ENCODE data around the gene ZNF280B.

Gene ZNF280B, protein sequence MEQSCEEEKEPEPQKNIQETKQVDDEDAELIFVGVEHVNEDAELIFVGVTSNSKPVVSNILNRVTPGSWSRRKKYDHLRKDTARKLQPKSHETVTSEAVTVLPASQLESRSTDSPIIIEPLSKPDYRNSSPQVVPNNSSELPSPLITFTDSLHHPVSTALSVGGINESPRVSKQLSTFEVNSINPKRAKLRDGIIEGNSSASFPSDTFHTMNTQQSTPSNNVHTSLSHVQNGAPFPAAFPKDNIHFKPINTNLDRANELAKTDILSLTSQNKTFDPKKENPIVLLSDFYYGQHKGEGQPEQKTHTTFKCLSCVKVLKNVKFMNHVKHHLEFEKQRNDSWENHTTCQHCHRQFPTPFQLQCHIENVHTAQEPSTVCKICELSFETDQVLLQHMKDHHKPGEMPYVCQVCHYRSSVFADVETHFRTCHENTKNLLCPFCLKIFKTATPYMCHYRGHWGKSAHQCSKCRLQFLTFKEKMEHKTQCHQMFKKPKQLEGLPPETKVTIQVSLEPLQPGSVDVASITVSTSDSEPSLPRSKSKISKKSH
- total RNA-seq, result 0 to 2.9 (median 0.77) reads per million in 18 experiments

DNA sequence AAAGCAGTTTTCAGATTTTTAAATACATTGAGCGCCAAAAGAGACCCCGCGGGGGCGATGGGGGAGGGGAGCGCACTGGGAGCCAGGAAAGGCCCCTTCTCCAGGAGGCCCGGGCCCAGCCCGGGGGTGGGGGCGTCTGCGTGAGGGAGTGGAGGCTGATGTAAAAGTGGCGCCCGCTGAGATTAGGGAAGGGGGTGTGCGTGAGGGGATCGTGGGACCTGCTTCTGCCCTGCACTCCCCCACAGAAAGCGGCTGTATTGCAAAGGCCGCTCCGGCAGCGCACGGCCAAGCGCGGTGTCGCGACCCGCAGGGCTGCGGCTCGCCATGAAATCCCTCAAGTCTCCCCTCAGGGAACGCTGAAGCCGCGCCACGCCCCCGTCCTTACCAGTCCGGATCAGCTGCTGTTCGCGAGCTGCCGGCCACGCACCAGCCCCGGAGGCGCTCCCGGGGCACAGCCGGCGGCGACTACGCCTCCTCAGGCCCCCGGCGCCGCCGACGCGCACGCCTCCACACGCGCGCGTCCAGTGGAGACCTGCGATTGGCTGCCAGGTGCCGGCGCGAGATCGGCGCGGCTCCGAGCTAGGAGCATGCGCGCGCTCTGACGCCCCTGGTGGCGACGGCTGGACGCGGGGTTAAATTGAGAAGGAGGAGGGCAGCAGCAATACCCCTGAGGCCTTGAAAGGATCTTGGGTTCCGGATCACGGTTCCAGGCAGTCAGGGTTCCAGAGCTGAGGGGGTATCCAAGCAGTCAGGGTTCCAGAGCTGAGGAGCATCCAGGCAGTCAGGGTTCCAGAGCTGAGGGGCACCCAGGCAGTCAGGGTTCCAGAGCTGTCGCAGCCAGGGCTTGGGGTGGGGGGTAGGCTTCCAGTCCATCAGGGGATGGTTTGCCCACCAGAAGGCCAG, at the start of gene ZNF280B:
Gene ZNF280B, minus strand, starts transcription at position 469 of the 903 bp plus-strand sequence. CDS start 19,344 bp downstream, outside the sequence.
- peak; percentile 73 to 75 for DNase-seq

DNA sequence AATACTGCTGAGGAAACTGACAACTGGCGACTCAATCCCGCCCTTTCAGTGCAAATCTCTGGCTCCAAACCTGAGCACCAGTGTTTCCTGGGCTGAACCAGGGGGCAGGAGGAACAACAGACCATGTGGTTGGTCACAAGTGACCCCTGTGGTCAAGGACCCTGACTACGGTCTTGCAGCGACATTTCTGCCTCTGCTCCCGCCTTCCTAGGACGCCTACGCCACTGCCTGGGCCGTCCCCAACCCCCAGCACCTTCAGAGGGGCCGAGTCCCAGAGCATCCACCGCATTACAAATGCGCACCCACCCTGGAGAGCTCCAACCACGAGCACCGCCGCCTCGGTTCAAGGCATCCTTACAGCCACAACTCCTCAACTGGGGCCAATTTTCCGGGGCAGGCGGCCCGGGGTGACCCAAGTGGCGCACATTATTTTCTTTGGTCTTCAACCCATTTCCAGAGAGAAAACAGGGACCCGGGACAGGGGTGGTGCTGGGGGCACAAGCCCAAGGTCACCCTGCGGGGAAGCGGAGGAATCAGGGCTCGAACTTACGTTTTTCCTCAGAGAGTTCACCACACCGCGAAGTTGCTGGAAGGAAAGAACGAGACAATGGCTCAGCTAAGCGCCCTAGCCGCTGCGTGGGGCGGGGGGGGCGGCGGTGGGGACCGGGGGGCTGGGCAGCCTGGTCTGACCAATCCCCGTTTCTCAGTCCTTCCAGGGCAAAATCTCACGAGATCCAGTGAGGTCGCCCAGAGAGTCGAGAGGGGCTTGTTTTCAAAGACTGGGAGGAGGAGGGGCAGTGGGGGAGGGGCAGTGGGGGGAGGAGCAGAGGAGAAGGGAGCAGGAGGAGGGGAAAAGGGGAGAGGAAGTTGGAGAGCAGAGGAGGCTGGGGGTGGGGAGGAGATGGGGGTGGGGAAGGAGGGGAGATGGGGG, 48.7 kb upstream of the ZNF280B start:
- no peak for DNase-seq

DNA sequence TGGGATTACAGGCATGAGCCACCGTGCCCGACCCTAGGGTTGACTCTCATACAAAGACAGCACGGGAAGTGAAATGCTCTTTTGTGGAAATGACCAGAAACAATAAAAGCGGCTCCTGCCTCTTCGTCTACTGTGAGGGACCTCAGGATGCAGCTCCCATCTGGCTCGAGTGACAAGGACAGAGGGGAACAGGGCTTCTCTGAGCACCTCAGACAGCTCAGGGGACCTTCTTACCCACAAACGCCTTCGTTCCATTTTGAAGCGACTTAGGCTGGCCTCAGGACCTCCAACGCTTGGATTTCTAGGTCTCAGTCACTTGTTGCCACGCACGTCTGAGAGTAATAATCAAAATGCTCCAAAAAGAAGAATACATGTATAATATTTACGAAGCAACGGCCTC, 48.0 kb upstream of the ZNF280B start:
- DNase-seq, result no peak

DNA sequence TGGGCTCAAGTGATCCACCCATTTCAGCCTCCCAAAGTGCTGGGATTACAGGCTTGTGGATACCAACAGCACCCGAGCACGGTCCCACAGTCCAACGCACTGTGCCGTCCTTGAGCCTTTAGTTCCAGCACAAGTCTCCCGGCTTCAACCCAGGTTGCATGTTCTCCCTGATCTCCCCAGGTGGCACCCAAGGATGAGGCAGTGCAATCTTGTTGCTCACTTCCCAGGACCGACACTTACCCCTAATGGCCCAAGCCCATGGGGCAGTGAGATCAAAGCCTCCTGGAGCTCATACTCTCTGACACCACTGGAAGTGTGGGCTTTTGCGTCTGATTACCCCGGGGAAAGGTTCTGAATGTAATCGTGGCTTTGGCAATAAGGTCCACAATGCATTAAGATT, 47.1 kb upstream of the ZNF280B start:
- DNase-seq, result no peak

DNA sequence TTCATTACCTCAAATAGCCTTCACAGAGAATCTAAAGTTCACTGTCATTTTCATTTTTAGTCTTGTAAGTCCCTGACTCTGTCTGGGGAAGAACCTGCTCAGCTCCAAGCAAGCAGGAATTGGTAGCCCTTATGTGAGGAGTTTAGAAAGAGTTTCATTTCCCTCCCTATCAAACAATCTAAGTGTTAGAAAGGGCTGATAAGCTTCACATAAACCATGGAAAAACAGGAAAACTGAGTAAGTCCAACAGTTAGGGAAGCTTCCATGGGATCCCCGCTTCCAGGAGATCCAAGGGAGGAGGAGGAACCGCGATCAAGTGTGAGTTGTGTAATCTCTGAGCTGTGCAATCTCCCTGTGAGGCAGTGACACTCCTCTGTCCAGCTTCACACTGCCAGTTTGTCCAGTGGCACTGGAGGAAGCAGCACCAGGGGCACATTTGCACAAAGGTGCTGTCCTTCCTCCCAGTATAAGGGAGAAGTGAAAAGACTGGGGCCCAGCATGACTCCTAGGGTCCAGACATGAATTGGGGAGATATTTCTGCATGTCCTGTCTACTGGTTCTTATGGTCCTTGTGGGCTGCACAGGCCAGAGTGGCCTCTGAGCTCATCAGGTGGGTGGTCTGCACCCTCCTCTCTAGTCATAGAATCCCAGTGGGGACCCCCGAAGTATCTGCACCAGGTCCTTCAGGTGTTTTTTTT, 46.2 kb upstream of the ZNF280B start:
- DNase-seq, result peak; percentile 24 to 42

DNA sequence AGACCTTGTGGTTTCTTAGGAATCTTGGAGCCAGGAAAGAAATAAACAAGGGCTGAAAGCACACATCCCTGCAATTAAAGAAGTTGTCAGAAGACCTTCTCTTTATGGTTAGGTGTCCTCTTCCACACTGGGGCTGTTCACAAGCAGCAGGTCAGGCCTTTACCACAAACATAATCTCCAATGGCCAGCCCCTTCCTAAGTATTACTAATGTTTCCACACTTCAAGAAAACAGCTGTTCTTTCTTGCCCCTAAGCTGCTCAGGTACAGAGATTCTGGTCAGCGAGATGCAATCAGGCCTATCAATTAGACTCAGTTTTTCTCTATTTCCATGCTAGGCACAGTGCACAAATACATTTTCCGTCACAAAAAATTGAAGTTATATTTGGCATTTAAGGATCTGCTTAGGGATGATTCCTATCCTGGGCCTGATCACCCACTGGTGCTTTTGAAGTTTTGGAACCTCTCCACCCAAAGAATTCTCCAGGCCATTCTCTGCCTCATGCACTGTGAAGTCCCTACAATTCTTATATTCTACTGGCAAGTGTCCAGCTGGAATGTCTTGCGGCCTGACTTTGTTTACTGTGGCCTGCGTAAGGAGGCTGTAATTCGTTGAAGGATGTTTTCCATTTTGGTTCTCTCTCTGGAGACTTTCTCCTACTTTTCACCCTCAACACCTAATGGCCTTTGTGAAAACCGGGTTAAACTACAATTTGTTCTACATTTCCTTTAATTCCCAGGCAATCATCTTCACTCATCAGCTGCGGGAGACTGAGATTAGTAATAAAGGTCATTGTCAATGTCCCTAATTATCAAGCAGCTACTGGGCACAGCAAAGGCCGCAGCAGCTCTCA, 45.4 kb upstream of the ZNF280B start:
- DNase-seq, result no peak

DNA sequence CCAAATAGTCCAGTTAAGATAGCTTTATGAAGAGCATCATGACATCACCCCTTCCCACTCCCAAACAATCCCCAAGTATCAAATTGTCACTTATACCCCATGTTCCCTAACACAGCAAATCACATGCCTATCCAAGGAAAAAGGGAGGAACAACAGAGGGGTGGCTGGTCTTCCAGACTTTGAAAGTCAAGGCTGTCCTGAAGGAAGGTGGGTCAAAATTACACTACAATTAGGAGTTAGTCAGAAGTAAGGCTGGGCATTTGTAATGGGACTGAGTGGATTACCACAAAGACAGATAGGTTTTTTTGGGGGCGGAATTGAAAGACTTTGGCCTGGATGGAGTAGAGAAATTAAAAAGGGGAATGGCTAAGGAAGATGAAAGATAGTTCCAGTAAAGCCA, 44.6 kb upstream of the ZNF280B start:
- no peak for DNase-seq

DNA sequence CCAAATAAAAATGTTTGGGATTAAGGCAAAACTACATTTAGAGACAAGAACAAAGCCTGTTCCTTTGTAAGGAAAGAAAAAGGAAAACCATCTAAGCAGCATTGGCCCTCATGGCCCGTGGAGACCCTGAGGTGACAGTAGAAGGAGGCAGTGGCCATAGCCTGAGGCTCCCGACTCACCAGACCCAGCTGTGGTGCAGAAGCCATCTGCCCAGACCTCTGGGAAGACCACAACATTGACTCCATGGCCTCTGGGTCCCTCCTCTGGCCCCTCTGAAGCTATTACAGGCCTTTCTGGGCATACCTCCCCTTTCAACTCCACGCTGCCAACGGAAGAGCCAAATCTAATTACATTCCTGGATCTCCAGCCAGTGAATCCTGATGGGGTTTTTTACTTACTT, 44.1 kb upstream of the ZNF280B start:
- DNase-seq, result no peak

DNA sequence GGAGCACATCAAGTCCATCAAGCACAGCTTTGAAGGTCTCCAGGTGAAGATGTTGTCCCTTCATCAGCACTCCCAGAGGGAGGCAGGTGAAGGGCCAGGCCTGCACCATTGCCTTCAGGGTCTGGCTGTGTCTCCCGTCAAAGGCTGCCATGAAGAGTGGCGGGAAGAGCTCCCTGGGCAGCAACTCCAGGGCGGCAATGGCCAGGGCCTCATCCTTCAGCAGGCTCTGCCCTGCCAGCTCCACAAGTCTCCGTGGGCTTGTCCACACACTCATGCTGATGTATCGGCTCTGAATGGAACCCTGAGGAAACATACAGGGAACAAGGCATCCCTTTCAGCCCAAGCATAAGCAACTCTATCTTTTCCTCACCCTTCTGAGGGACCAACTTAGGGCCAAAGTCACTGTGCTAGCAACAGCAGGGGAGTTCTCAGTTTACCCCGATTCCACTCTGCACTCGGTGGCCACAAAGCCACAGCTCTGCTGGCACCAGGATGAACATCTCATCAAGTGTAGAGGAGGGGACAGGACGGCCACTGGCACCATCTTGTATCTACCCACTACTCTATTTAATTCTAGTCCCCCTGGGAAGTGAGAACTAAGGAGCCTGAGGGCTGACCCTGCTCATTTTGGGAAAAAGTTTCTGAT, 42.4 kb upstream of the ZNF280B start:
- DNase-seq, result no peak

DNA sequence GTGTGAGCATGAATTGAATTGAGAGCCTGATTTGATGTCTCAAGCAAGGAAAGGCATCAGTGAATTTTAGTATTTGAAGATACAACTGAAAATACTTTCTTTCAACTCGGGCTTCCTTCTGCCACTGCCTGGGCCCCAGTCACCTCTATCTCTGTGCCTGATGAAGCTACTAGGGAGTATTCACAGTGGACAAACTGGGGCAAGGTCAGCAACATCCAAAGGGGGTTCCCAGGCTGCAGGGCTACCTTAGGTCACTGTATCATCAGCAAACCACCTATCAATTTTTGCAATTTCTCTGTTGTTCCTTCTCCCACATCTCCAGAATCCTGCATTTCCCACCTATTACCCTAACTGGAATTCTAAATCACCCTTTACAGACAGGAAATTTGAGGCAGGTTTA, 40.4 kb upstream of the ZNF280B start:
- no peak for DNase-seq

DNA sequence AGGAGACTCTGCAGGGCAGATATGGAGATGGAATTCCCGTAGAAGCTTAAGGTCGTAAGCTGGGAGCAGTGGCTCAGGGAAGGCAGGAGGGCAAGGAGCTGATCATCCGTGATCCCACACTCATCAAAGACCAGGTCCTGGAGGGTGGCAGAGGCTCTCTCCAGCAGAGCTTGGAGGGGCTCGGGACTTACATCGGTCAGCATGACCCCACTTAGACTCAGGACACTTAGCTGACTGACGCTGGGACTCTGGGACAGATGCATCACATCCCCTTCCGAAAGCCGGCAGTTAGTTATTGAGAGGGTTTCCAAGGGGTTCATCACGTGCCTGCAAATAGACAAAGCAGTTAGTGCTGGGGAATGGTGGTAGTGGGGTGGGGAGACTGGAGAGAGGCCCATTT, 39.8 kb upstream of the ZNF280B start:
- DNase-seq, result no peak

DNA sequence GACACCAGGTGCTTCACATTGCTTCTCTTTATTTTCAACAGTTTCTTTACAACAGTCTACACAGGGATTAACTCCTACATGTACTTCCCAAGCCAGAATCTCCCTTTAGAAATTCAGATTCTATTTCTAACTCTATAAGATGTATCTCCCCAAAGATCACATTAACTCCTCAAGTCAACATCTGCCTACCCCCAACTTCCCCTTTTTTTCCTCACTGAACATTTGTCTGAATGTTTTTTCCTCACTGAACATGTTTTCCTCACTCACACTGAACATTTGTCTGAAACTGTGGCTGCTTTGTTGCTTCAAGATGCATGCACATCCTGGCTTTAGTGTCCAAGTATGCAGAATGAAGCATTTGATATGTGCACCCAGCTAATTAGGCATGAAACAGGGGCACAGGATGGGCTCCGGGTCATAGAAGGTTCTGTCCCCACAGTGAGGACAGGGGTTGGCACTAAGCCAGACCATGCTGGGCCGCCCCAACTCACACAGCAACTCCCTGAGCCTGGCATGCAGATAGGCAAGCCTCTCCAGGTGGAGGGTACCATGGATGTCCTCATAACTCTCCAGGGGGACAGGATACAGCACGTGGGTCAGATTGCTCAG, 39.3 kb upstream of the ZNF280B start:
- no peak for DNase-seq

DNA sequence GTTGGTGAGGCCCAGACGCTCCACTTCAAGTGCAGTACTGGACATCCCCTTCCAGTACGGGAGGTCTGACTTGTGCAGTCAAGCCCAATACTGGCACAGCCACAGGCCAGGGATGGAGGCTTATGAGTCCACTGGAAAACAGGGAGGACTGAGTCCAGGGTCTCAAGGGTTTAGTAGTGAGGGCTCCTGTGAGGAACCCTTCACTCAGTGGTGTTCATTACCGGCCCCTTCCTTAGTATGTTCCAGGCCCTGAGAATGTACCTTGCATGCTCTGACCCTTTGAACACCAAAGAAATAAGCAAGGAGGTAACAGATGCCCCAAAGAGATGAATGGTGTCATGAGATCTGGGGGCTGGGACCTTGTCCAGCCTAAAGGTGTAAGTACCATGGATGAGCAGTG, 38.7 kb upstream of the ZNF280B start:
- DNase-seq, result no peak

DNA sequence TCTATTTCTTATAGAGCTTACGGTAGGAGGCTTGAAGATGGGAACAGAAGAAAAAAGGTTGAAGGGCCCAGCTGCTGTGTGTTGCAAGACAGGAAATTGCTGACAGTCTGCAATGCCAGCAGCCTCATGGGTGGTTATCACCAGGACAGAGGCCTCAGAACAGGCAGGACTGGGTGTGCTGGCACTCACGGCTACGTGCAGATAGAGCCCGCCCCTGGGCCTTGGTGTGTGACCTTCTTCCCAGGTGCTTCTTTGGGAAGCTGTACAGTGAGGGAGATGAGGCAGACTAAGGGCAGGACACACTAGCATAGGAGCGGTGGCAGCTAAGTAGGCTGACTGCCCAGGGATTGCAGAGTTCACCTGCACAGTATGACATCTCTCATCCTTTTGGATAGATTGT, 37.9 kb upstream of the ZNF280B start:
- peak; percentile 39 to 44 for DNase-seq

DNA sequence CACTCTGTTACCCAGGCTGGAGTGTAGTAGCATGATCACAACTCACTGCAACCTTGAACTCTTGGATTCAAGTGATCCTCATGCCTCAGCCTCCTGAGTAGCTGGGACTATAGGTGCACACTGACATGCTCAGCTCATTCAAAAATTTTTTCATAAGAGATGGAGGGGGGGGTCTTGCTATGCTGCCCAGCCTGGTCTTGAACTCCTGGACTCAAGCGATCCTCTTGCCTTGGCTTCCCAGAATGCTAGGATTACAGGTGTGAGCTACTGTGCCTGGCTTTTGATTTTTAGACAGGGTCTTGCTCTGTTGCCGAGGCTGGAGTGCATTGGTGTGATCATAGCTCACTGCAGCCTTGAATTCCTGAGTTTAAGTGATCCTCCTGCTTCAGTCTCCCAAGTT, 36.5 kb upstream of the ZNF280B start:
- no peak for DNase-seq

DNA sequence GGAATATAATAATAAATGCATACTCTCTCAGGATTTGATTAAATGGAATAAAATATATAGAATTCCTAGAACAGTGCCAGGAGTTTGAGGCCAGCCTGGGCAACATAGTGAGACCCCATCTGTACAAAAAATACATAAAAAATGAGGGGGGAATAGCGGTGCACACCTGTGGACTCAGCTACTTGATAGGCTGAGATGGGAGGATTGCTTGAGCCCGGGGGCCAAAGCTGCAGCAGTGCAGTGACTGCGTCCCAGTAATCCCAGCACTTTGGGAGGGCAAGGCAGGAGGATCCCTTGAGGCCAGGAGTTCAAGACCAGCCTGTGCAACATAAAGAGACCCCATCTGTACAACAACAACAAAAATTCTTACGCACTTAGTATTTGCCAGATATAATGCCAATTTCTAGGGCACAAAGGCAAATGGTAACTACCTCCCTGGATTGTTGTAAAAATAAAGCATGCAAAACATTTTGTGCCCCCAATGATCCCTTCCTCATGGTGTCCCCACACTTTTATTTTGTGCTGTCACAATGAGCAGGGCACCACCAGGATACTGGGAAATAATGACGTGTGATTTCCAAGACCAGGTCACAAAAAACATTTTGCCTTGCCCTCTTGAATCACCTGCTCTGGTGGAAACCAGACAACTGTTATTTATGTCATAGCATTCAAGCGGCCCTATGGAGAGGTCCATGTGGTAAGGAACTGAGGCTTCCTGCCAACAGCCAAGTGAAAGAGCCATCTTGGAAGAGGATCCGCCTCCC, 29.9 kb upstream of the ZNF280B start:
- no peak for DNase-seq

DNA sequence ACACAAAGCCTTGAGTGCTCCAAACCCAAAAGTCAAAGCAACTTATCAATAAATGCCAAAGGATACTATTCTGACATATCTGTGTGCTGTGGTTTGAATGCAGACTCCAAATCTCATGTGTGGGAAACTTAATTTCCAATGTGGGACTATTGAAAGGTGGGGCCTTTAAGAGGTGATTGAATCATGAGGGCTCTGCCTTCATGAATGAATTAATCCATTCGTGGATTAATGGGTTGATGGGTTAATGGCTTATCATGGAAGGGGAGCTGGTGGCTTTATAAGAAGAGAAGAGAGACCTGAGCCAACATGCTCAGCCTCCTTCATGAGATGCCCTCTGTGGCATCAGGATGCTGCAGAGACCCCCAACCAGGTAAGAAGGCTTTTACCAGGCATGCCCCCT, 28.4 kb upstream of the ZNF280B start:
- no peak for DNase-seq

DNA sequence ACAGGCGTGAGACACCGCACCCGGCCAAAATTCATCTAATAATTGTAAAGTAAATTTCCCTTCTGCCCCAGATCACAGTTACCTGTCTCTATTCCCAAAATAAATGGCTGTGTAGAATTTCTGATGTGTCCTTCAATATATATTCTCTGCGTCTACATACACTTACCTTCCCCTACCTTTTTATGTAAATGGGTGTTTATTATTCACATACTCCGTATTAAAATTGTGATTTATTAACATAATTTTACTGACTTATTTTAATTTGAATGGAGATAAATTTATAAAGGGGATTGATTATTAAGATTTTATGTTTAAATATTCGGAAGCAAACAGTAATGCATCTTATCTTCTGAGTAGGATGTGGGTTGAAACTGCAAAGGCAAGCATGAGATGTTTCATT, 28.0 kb upstream of the ZNF280B start:
- no peak for DNase-seq

DNA sequence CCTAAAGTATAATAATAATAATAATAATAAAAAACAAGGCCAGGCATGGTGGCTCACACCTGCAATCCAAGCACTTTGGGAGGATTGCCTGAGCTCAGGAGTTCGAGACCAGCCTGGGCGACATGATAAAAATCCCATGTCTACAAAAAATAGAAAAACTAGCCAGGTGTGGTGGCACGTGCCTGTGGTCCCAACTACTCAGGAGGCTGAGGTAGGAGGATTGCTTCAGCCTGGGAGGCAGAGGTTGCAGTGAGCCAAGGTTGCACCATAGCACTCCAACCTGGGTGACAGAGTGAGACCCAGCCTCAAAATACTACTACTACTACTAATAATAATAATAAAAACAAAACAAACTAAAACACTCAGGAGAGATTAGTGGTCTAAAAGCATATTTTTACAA, 27.1 kb upstream of the ZNF280B start:
- DNase-seq, result no peak

Measured in inflammatory macrophage (primary cell).